Astrocyte (in vitro differentiated cells and primary cell): ENCODE measurements around the gene TRIML1. TPM values are rescaled to one million over a fixed set of nuclear protein-coding genes. Genes with fewer than 3 reads are reported as not detected.

ENCODE experiments used
- DNase-seq: peaks from one replicate; pipeline ENCODE4 v3.0.0-alpha.2; 2010; ENCODE audit warnings: low read depth
- FAIRE-seq: peaks from 2 replicates; lab custom pipeline; 2011; peaks lifted over from hg19 to GRCh38; lab: Jason Lieb, UNC
- H2AFZ ChIP-seq: 2 replicates; pipeline ENCODE4 v1.6.0; 2012; ENCODE audit warnings: low read depth, low read length, inconsistent platforms
- H3K27ac ChIP-seq: 2 replicates; pipeline ENCODE4 v1.5.1; 2011; ENCODE audit warnings: low read depth, low read length, inconsistent platforms
- H3K27me3 ChIP-seq: 2 replicates; pipeline ENCODE4 v1.6.0; 2011; ENCODE audit warnings: low read length, inconsistent platforms; ENCODE audit not compliant: insufficient read depth
- H3K36me3 ChIP-seq: 2 replicates; pipeline ENCODE4 v1.5.1; 2011; ENCODE audit warnings: low read length, inconsistent platforms; ENCODE audit not compliant: insufficient read depth
- H3K4me1 ChIP-seq: 2 replicates; pipeline ENCODE4 v1.5.1; 2011; ENCODE audit warnings: low read length, inconsistent platforms; ENCODE audit not compliant: insufficient read depth
- H3K4me2 ChIP-seq: 2 replicates; pipeline ENCODE4 v1.6.0; 2012; ENCODE audit warnings: low read length, inconsistent platforms
- H3K4me3 ChIP-seq: 2 replicates; pipeline ENCODE4 v1.5.1; 2011; ENCODE audit warnings: low read depth, mild to moderate bottlenecking, low read length, inconsistent platforms; ENCODE audit not compliant: insufficient read depth
- H3K79me2 ChIP-seq: 2 replicates; pipeline ENCODE4 v1.6.0; 2012; ENCODE audit warnings: mild to moderate bottlenecking, low read length, inconsistent platforms; ENCODE audit not compliant: insufficient read depth
- H3K9ac ChIP-seq: 2 replicates; pipeline ENCODE4 v1.6.0; 2012; ENCODE audit warnings: mild to moderate bottlenecking, low read length, inconsistent platforms
- H3K9me3 ChIP-seq: 2 replicates; pipeline ENCODE4 v1.5.1; 2012; ENCODE audit warnings: low read depth, mild to moderate bottlenecking, low read length, inconsistent platforms; ENCODE audit not compliant: insufficient read depth
- H4K20me1 ChIP-seq: 2 replicates; pipeline ENCODE4 v1.6.0; 2012; ENCODE audit warnings: low read length, inconsistent platforms; ENCODE audit not compliant: insufficient read depth
- H3K27ac Mint-ChIP-seq: one replicate; pipeline ENCODE4 v1.8.0; 2021; ENCODE audit warnings: mild to moderate bottlenecking, mixed read lengths; ENCODE audit not compliant: unreplicated experiment
- H3K27me3 Mint-ChIP-seq: one replicate; pipeline ENCODE4 v1.8.0; 2021; ENCODE audit warnings: low read depth, mixed read lengths; ENCODE audit not compliant: unreplicated experiment
- H3K36me3 Mint-ChIP-seq: one replicate; pipeline ENCODE4 v1.8.0; 2021; ENCODE audit warnings: low read depth, mixed read lengths; ENCODE audit not compliant: unreplicated experiment
- H3K4me1 Mint-ChIP-seq: one replicate; pipeline ENCODE4 v1.8.0; 2021; ENCODE audit warnings: low read depth, mixed read lengths; ENCODE audit not compliant: unreplicated experiment
- H3K4me3 Mint-ChIP-seq: one replicate; pipeline ENCODE4 v1.8.0; 2021; ENCODE audit warnings: mild to moderate bottlenecking, moderate library complexity, mixed read lengths; ENCODE audit not compliant: unreplicated experiment
- H3K9me3 Mint-ChIP-seq: one replicate; pipeline ENCODE4 v1.8.0; 2021; ENCODE audit warnings: mild to moderate bottlenecking, mixed read lengths; ENCODE audit not compliant: unreplicated experiment
- CTCF ChIP-seq: IDR thresholded peaks from 2 replicates; pipeline ENCODE4 v1.5.1; 2011; ENCODE audit warnings: low read depth, mild to moderate bottlenecking, inconsistent platforms, low read length, moderate library complexity; ENCODE audit not compliant: insufficient read depth
- EZH2 ChIP-seq: IDR thresholded peaks from 2 replicates; pipeline ENCODE4 v1.6.1; 2012; ENCODE audit warnings: mild to moderate bottlenecking, low read length, inconsistent platforms; ENCODE audit not compliant: insufficient read depth
- total RNA-seq: library from RNA; stranded (reverse); gene quantifications from 2 replicates; pipeline ENCODE4 v1.2.1, GENCODE V29; 2021

Gene TRIML1
- total RNA-seq, 1 donor from 2014 or later = not detected

GRCh38 chr4:188106454-188106853, 32.8 kb upstream of the TRIML1 start:
- Histone ChIP-seq H3K27me3 (no peaks in the 10 kb centered on the region), H4K20me1 (no peaks in the 10 kb centered on the region), H3K4me3 (no peak overlapping the region), H3K4me1 (no peaks in the 10 kb centered on the region), H3K27ac (no peak overlapping the region), H3K36me3 (no peaks in the 10 kb centered on the region), H2AFZ (no peak overlapping the region), H3K9me3 (peaks cover 2% of the 10 kb centered on the region), H3K9ac (no peak overlapping the region), H3K79me2 (no peaks in the 10 kb centered on the region), H3K4me2 (no peak overlapping the region)
- Mint-ChIP-seq H3K27ac (no peak overlapping the region), H3K9me3 (no peaks in the 10 kb centered on the region), H3K36me3 (peaks cover 19% of the 10 kb centered on the region), H3K27me3 (no peaks in the 10 kb centered on the region), H3K4me1 (peaks cover 30% of the 10 kb centered on the region), H3K4me3 (no peak overlapping the region)
- DNase-seq (no peak), FAIRE-seq (no peak)
- no peak for TF ChIP-seq CTCF
- TF ChIP-seq EZH2 = no peak

GRCh38 chr4:188107931-188108843, 31.1 kb upstream of the TRIML1 start:
- Histone ChIP-seq H3K27ac (peak overlapping the region; percentile 24), H3K4me2 (no peak overlapping the region), H3K79me2 (no peaks in the 10 kb centered on the region), H3K27me3 (no peaks in the 10 kb centered on the region), H3K9ac (no peak overlapping the region), H2AFZ (no peak overlapping the region), H4K20me1 (no peaks in the 10 kb centered on the region), H3K4me1 (no peaks in the 10 kb centered on the region), H3K9me3 (peaks cover 4% of the 10 kb centered on the region), H3K4me3 (no peak overlapping the region), H3K36me3 (no peaks in the 10 kb centered on the region)
- peaks cover 31% of the 10 kb centered on the region for H3K4me1 Mint-ChIP-seq
- H3K27me3 Mint-ChIP-seq = no peaks in the 10 kb centered on the region
- DNase-seq (no peak), FAIRE-seq (no peak)
- TF ChIP-seq EZH2 = no peak
- no peak for TF ChIP-seq CTCF
- peak overlapping the region; percentile 97 for H3K27ac Mint-ChIP-seq
- peaks cover 13% of the 10 kb centered on the region for H3K36me3 Mint-ChIP-seq
- H3K9me3 Mint-ChIP-seq = no peaks in the 10 kb centered on the region
- peak overlapping the region; percentile 87 for H3K4me3 Mint-ChIP-seq
